Skeletal muscle tissue (tissue), 4 donors: ENCODE data around the gene OR1F1. TPM values are rescaled to one million over a fixed set of nuclear protein-coding genes. Genes with fewer than 3 reads are reported as not detected.
"Not testable (repeated sequence)": the region's sequence is repeated elsewhere in the genome, so short reads cannot be mapped to it uniquely, and the experiment has no call there.

Experiments used
- H3K27ac ChIP-seq: one replicate; pipeline ENCODE4 v1.7.0; 2013; ENCODE audit warnings: mild to moderate bottlenecking, low read depth, low read length, inconsistent platforms
- H3K27me3 ChIP-seq, 3 donors: one replicate each; pipeline ENCODE4 v1.7.0; 2013; ENCODE audit warnings: low read length in 3 of 3; ENCODE audit not compliant: control insufficient read depth in 3 of 3, insufficient read depth in 3 of 3
- H3K36me3 ChIP-seq, 3 donors: one replicate each; pipeline ENCODE4 v1.7.0; 2013; ENCODE audit warnings: low read length in 3 of 3; ENCODE audit not compliant: control insufficient read depth in 3 of 3, insufficient read depth in 3 of 3
- H3K4me1 ChIP-seq, 3 donors: one replicate each; pipeline ENCODE4 v1.7.0; 2013; ENCODE audit warnings: low read length in 3 of 3, mild to moderate bottlenecking in 3 of 3; ENCODE audit not compliant: control insufficient read depth in 3 of 3, insufficient read depth in 3 of 3
- H3K4me3 ChIP-seq, 3 donors: one replicate each; pipeline ENCODE4 v1.7.0; 2013; ENCODE audit warnings: low read length in 3 of 3
- H3K9ac ChIP-seq, 3 donors: one replicate each; pipeline ENCODE4 v1.7.0; 2013; ENCODE audit warnings: low read length in 3 of 3, mild to moderate bottlenecking in 3 of 3, moderate library complexity in 2 of 3, low read depth in 1 of 3
- H3K9me3 ChIP-seq, 3 donors: one replicate each; pipeline ENCODE4 v1.7.0; 2013; ENCODE audit warnings: low read length in 3 of 3; ENCODE audit not compliant: control insufficient read depth in 3 of 3
- total RNA-seq: library from RNA; depleted of rRNA; stranded (reverse); fragments of >200 nt; gene quantifications from one replicate; pipeline ENCODE4 v1.2.3, GENCODE V29; 2014
- donor health status: Osteomylitis.

OR1F1 gene
- total RNA-seq, 1 donor from 2014 or later = not detected

DNA sequence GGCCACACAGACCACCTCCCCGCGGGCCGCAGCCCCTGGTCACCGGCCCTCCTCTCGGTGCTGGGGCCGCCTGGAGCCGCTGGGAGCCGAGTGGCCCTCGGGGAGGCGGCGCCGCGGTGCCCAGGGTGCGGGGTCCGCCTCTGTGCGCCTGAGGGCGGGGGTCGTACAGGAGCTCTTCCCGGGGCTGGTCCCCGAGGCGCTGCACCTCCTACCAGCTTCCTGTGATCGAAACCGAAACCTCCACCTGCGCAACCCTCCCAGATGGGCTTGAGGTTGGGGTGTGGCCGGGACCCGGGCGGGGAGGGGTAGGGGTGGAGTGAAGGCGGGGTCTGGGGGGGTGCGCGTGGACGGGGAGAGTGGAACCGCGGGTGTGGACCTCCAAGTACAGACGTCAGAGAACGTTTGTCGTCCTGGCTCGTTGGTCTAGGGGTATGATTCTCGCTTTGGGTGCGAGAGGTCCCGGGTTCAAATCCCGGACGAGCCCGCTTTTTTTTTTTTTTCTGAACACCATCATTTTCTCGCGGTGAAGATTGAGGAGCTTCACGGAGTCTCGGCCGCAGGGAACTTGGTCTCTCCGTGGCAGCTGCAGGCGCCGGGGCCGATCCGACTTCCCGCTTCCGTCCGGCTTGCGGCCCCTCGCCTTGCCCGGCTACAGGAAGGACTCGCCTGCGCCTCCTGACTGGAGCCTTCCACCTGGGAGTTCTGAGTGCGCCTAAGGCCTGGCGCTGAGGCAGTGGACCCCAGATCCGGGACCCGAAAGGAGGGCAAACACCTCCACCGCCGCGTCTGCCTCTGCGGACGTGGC is 29.3 kb upstream of the OR1F1 start:
- Histone ChIP-seq H3K27ac (peak overlapping the region; percentile 60), H3K9ac (peak overlapping the region; percentile 67 to 77 (median 70)), H3K4me3 (peak overlapping the region; percentile 72 to 81 (median 76)), H3K4me1 (peaks cover 13 to 26% (median 20%) of the 10 kb centered on the region in 3 donors), H3K36me3 (no peaks in the 10 kb centered on the region), H3K27me3 (peaks cover 10 to 61% (median 56%) of the 10 kb centered on the region in 3 donors), H3K9me3 (peaks cover 0 to 6% (median 0%) of the 10 kb centered on the region in 3 donors)

DNA sequence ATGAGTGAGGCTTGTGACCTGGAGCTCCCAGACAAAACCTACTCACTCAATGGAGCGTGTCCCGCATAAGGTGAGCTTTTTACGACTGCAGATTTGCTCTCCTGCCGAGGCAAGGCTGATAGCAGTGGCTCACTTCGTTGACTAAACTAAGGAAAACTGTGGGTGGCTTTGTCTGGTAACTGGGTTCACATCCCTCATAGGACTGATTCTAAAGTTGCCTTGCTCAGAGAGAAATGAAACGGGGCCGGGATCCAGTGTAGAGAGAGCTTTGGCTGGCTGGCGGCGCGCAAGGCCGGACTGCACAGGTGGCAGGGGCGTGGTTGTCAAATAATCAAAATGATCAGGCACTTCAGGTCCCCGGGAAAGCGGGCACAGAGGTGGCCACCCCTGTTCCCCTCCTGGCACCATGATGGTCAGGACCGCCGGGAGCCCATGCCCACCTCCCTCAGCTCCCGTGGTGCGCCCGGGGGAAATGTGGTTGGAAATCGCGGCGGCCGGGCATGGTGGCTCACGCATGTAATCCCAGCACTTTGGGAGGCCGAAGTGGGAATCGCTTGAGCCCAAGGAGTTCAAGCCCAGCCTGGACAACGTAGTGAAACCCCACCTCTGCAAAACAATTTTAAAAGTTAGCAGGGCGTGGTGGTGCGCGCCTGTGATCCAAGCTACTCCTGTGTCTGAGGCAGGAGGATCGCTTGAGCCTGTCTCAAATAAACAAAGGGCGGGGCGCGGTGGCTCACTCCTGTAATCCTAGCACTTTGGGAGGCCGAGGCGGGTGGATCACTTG is 26.6 kb upstream of the OR1F1 start:
- Histone ChIP-seq H3K9ac (no peak overlapping the region), H3K27me3 (peaks cover 14 to 68% (median 50%) of the 10 kb centered on the region in 3 donors), H3K9me3 (no peaks in the 10 kb centered on the region), H3K36me3 (no peaks in the 10 kb centered on the region), H3K4me3 (no peak overlapping the region), H3K27ac (no peak overlapping the region), H3K4me1 (peaks cover 18 to 31% (median 24%) of the 10 kb centered on the region in 3 donors)

DNA sequence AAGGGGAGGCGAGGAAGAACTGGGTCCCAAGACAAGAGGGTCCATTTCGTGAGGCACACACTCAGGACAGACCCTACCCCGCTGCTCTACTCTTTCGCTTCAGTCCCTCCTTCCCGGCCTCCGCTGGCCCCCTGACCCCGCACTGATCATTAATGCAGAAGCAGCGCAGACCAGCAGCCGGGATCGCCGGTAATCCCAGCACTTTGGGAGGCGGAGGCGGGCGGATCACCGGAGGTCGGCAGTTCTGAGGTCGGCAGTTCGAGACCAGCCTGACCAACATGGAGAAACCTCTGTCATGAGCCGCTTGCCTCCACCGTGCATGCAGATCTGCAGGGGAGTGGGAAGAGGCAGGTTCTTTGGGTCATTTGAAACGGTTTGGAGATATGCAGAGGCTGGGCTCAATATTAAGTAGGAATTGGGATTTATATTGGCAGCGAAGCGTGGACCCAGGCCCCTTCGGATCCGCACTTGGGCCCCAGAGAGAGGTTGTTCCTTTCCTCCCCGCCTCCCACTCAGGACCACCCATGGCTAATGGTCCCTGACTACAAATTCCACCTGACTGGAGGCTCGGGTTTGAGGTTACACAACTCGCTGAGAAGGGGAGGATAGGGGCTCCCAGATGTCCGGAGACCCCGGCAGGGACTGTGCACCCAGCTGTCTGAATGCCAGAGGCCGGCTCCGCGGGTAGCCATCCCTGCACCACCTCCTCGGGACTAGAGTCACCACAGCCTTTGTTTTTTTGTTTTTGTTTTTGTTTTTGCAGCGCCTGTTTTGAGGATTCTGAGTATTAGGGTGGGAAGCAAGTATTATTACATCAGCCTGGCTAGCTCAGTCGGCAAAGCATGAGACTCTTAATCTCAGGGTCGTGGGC is 23.6 kb upstream of the OR1F1 start:
- Histone ChIP-seq H3K27me3 (peaks cover 25 to 56% (median 39%) of the 10 kb centered on the region in 3 donors), H3K9ac (no peak overlapping the region), H3K4me1 (peaks cover 11 to 14% (median 12%) of the 10 kb centered on the region in 3 donors), H3K36me3 (no peaks in the 10 kb centered on the region), H3K9me3 (no peaks in the 10 kb centered on the region), H3K27ac (no peak overlapping the region), H3K4me3 (no peak overlapping the region)

DNA sequence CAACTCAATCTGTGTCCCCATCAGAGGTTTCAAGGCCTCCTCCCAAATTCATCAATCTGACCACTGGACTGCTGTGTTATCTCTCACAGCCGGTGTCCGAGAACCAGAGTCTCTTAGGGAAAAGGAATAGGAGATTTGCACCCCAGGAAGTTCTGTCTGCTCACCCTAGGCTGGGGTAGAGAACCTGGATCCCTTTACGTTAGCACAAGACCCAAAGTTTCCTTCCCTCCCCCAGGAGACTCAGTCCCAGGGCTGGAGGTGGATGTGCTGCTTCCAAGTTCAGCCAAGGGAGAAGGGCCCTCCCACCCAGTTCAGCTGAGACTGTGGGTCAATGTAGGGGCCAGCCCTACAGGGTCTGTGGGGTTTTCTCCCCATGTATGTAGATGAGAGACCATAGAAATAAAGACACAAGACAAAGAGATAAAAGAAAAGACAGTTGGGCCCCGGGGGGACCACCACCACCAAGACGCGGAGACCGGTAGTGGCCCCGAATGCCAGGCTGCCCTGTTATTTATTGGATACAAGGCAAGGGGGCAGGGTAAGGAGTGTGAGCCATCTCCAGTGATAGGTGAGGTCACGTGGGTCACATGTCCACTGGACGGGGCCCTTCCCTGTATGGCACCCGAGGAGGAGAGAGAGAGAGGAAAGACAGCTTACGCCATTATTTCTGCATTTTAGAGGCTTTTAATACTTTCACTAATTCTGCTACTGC is 22.7 kb upstream of the OR1F1 start:
- no peaks in the 10 kb centered on the region for H3K9me3 ChIP-seq
- H3K36me3 ChIP-seq = no peaks in the 10 kb centered on the region
- peak overlapping the region in 2 of 3 donors; percentile 42 to 45 for H3K9ac ChIP-seq
- H3K4me3 ChIP-seq = peak overlapping the region; percentile 31 to 56 (median 56)
- peaks cover 28 to 58% (median 39%) of the 10 kb centered on the region in 3 donors for H3K27me3 ChIP-seq
- no peak overlapping the region for H3K27ac ChIP-seq
- H3K4me1 ChIP-seq = peaks cover 5 to 7% (median 6%) of the 10 kb centered on the region in 3 donors

DNA sequence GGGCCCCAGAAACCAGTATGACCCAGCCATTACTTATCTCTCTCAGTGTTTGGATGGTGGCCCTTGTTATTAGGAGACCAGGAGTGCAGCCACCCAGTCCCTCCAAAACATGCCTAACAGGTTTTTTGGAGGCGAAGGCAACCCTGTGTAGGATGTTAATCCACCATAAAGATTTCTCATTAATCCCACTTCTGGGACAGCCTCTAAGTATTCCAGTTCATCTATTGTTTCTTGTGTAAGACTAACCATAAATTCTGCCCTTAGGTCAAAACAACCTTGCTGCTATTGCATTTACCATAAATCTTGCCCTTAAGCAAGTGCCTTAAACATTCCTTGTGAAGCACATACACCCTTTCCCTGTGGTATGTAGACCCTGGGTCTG is 21.5 kb upstream of the OR1F1 start:
- Histone ChIP-seq H3K9me3 (no peaks in the 10 kb centered on the region), H3K27me3 (peaks cover 37 to 62% (median 44%) of the 10 kb centered on the region in 3 donors), H3K4me3 (no peak overlapping the region), H3K9ac (no peak overlapping the region), H3K4me1 (peaks cover 12 to 15% (median 13%) of the 10 kb centered on the region in 3 donors), H3K36me3 (no peaks in the 10 kb centered on the region), H3K27ac (no peak overlapping the region)

DNA sequence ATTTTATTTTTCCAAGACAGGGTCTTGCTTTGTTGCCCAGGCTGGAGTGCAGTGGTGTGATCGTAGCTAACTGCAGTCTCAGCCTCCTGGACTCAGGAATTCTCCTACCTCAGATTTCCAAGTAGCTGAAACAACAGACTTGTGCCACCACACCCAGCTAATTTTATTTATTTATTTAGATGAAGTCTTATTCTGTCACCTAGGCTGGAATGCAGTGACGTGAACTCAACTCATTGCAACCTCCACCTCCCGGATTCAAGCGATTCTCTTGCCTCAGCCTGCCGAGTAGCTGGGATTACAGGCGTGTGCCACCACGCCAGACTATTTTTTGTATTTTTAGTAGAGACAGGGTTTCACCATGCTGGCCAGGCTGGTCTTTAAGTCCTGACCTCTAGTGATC is 19.3 kb upstream of the OR1F1 start:
- H3K36me3 ChIP-seq, H3K27ac ChIP-seq, H3K9me3 ChIP-seq, H3K9ac ChIP-seq, H3K4me3 ChIP-seq: not testable (repeated sequence)
- Histone ChIP-seq H3K27me3 (peaks cover 51 to 67% (median 55%) of the 10 kb centered on the region in 3 donors), H3K4me1 (peaks cover 14 to 20% (median 18%) of the 10 kb centered on the region in 3 donors)

DNA sequence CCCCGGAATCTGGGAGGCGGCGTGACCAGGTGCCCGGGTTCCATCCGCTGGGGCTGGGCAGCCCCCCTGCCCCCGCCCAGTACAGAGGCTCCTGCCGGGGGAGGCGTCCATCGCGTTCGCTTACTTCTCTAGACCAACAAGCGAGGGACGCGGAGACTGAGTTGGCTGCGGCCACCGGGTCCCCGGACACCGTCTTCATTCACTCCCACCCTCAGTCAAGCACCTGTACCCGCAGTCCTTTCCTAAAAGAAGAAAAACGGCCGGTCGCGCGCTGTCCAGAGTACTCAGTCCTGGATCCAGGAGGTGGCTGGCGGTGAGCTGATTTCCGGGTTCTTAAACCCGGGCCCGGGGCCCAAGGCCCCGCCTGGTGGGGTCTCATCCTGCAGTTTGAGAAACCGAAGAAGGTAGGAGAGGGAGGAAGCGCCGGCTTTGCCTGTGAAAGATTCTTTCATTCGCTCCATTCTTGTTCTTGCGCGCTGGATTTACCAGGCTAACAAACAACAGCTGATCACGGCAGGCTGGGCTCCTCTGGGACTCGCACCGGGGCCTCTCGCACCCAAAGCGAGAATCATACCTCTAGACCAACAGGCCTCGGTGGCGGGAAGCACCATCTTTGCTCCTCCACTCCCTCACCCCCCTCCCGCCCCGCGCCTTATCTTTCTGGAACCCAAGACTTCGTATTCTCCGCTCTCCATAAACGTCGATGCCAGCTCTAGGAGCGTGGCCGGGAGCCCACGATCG is 17.4 kb upstream of the OR1F1 start:
- Histone ChIP-seq H3K9ac (no peak overlapping the region), H3K36me3 (no peaks in the 10 kb centered on the region), H3K27ac (no peak overlapping the region), H3K27me3 (peaks cover 68 to 73% (median 69%) of the 10 kb centered on the region in 3 donors), H3K9me3 (no peaks in the 10 kb centered on the region), H3K4me3 (peak overlapping the region in 2 of 3 donors; percentile 13 to 14), H3K4me1 (peaks cover 12 to 19% (median 17%) of the 10 kb centered on the region in 3 donors)

DNA sequence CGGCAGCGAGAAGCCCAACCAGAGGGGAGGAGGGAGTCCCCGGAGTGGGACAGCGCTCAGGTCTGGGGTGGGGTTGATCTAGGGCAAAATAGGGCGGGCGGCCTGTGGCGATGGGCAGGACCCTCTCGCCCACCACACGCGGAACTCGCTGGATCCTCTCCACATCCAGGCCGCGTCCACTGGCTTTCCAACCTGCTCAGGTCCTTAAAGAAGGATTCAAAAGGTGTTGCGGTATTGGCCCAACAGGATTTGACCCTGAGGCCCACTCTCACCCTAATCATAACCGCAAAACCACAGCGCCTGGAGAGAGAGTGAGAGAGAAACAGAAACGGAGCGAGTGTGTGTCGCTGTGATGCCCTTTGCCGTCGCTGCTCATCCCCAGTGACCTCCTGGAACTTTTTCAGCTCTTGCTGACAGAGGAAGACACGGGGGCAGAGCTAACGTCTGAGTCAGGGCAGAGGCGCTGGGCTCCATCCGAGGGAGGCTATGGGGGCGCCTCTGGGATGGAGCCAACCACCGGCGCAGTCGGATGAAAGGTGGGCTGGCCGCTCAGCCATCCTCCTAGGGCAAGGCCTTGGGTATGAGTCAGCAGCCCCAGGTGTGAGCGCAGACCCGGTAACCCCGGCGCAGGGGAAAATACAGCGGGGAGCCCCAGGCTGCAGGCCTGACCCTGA is 16.7 kb upstream of the OR1F1 start:
- peaks cover 74 to 79% (median 76%) of the 10 kb centered on the region in 3 donors for H3K27me3 ChIP-seq
- H3K9me3 ChIP-seq = no peaks in the 10 kb centered on the region
- H3K27ac ChIP-seq = no peak overlapping the region
- peak overlapping the region in 1 of 3 donors; percentile 14 for H3K4me3 ChIP-seq
- no peak overlapping the region for H3K9ac ChIP-seq
- H3K4me1 ChIP-seq = peaks cover 10 to 16% (median 15%) of the 10 kb centered on the region in 3 donors
- no peaks in the 10 kb centered on the region for H3K36me3 ChIP-seq
